Non-pigmented ciliary epithelial cell (primary cell): ENCODE data around the gene SLPI.

ENCODE experiments used
- DNase-seq: peaks from one replicate; pipeline ENCODE4 v3.0.0-alpha.2; 2010; ENCODE audit warnings: low read depth

Gene SLPI

DNA sequence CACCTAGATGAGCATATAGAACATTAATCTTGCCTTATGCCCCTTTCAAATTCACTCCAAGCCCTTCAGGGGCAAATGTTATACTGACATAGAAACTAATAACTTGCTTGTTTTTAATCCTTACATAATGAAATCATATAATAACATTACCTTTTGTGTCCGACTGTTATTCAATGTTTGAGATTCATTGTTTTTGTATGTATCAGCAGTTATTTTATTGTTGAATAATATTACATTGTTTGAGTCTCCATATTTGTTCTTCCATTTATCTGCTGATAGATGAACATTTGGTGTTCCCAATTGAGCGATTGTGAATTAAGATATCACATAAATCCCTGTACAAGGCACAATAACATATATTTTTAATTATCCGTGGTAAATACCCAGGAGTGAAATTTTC is 41.5 kb downstream of the SLPI start:
- no peak for DNase-seq

DNA sequence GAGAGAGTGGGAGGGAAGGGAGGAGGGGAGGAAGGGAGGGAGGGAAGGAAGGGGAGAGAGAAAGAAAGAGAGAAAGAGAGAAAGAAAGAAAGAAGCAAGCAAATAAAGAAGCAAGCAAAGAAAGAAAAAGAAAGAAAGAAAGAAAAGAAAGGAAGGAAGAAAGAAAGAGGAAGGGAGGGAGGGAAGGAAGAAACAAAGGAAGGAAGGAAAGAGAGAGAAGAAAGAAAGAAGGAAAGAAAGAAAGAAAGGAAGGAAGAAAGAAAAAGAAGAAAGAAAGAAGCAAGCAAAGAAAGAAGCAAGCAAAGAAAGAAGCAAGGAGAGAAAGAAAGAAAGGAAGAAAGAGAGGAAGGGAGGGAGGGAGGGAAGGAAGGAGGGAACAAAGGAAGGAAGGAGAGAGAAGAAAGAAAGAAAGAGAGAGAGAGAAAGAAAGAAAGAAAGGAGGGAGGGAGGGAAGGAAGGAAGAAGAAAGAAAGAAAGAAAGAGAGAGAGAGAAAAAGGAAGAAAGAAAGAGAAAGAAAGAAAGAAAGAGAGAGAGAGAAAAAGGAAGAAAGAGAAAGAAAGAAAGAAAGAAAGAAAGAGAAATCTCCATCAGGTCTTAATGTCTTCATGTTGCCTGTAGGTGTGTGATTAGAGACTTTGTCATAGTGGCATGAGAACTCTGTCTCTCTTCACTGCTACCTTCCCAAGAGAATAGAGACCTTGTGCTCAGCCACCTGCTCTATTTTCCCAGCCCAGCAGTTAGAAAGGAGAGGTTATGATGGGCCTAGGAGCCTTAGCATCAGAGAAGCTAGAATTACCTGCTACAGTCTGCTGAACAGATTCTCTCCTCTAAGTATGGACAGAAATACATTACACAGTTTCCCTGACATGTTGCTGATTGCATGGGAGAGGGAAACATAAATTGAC is 42.5 kb downstream of the SLPI start:
- DNase-seq: no peak

DNA sequence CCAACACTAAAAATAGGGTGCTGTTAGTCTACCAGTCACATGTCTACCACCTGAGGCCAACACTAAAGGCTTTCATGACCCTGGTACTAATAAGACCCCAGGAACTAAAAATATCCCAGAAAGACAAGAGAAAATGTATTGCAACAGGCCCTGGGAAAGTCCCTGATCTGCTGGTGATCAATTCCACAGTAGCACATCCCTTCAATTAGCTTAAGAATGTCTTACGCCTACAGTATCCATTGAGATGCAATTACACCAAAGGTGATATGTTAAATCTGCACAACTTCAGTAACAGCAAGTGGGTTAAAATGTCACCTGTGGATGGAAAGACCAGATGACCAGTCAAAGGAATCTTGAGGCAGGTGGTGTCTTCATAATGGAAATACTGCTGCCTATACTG is 44.4 kb downstream of the SLPI start:
- DNase-seq: no peak

DNA sequence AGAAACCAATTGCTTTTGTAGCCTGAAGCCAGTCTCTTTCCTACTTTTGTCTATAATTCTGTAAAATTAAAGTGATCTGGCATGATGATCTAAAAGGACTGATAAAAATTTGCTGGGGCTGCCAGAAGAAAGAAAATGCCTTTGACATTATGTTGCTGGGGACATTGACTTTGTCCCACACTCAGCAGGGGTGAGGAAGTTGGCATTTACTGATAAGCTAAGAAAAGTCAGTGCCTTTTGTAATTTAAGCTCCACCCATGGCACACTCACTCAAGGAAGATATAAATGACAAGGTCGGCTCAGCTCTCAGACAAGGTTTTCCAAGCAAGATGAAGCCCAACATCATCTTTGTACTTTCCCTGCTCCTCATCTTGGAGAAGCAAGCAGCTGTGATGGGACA is 47.6 kb downstream of the SLPI start, which contains the start of gene SEMG1:
Gene SEMG1, plus strand, starts transcription at position 309 of the 400 bp plus-strand sequence. Its CDS starts 21 bp downstream, at position 330.
- no peak for DNase-seq
